Measurements from ENCODE around the gene GNA12.

GRCh38 chr7:2855386-2855785, 11.3 kb upstream of the GNA12 start:
- TF ChIP-seq CTCF (IDR thresholded peaks at IDR 0.05) = no peak
- no peak for TF ChIP-seq ZFX (IDR thresholded peaks at IDR 0.05; ENCODE audit: borderline replicate concordance)

All from 22Rv1 (cell line).